ENCODE data around the gene CD151. TPM values are rescaled to one million over a fixed set of nuclear protein-coding genes. Genes with fewer than 3 reads are reported as not detected.

The CD151 gene
- total and polyA plus RNA-seq, 5 experiments from 2014 or later = 9.4 to 24.3 (median 11.2) TPM

DNA sequence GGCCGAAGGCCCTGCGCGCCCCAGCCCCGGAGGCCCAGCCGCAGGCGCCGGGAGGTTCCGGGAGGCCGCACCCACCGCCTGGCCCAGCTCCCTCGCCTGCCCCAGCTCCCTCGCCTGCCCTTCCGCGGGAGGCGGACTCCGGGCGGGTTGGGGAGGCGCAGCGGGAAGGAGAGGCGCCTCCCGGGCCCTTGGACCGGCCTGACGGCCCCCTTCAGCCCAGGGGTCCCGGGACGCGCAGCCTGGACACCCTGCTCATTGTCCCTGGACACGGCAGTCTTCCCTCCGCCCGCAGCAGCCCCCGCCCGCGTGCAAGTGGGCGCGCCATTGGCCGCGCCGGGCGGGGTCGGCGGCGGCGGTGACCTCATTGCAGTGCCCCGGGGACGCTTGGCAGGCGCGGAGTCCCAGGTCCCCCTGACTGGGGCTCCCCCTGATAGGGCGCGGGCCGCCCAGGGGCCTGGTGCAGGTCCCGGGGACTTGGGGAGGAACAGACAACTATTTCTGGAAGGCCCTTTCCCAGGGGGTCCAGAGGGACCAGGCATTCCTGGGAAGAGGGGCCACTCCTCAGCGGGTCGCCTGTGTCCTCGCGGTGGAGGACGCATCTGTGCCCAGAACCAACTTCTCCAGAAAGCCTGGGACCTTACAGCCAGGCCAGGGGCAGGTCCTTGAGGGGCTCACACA, 501 bp downstream of the CD151 start:
- no peaks in the 10 kb centered on the region for H3K9me3 Mint-ChIP-seq
- peaks cover 0 to 19% (median 6%) of the 10 kb centered on the region in 5 donors for H3K27me3 Mint-ChIP-seq
- DNase-seq = peak in 1 of 10 donors; percentile 43
- H3K4me1 Mint-ChIP-seq = peaks cover 5 to 41% (median 34%) of the 10 kb centered on the region in 4 donors
- POLR2A ChIA-PET = interaction anchor here (0.6 to 12.0 kb wide), 7 partner anchors 9 to 254 kb away, joined by 3 to 127 read pairs (median 5); partner anchors contain the start of genes CEND1, PNPLA2, POLR2L and TSPAN4
- no peak overlapping the region for H3K27ac Mint-ChIP-seq
- H3K36me3 Mint-ChIP-seq = no peaks in the 10 kb centered on the region
- peak overlapping the region; percentile 29 to 76 (median 64) for H3K4me3 Mint-ChIP-seq
- ATAC-seq = peak; percentile 40 to 50

DNA sequence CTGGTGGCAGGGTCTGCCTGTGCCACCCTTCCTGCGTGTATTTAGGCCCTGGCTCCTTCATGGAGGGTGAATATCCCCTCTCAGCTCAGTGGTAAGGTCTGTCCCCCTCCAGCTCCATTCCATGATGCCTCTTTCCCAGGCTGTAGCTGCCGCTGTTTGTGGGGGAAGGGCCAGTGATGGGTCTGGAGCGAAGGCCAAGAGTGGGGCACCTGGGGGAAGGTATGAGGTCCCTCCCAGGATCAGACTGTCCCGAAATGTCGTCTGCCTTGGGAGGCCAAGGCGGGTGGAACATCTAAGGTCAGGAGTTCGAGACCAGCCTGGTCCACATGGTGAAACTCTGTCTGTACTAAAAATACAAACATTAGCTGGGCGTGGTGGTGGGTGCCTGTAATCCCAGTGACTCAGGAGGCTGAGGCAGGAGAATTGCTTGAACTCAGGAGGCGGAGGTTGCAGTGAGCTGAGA, 1.1 kb downstream of the CD151 start:
- H3K27ac Mint-ChIP-seq = peak overlapping the region in 2 of 10 donors; percentile 21 to 25
- peaks cover 5 to 35% (median 30%) of the 10 kb centered on the region in 4 donors for H3K4me1 Mint-ChIP-seq
- no peak for ATAC-seq
- peaks cover 0 to 12% (median 5%) of the 10 kb centered on the region in 5 donors for H3K27me3 Mint-ChIP-seq
- peak overlapping the region; percentile 56 to 76 (median 70) for H3K4me3 Mint-ChIP-seq
- peaks cover 0 to 1% (median 0%) of the 10 kb centered on the region in 3 donors for H3K36me3 Mint-ChIP-seq
- POLR2A ChIA-PET = interaction anchor here (0.8 to 12.0 kb wide), 6 partner anchors 9 to 29 kb away, joined by 3 to 127 read pairs (median 5); partner anchors contain the start of genes PNPLA2, POLR2L and TSPAN4
- DNase-seq = no peak
- no peaks in the 10 kb centered on the region for H3K9me3 Mint-ChIP-seq

DNA sequence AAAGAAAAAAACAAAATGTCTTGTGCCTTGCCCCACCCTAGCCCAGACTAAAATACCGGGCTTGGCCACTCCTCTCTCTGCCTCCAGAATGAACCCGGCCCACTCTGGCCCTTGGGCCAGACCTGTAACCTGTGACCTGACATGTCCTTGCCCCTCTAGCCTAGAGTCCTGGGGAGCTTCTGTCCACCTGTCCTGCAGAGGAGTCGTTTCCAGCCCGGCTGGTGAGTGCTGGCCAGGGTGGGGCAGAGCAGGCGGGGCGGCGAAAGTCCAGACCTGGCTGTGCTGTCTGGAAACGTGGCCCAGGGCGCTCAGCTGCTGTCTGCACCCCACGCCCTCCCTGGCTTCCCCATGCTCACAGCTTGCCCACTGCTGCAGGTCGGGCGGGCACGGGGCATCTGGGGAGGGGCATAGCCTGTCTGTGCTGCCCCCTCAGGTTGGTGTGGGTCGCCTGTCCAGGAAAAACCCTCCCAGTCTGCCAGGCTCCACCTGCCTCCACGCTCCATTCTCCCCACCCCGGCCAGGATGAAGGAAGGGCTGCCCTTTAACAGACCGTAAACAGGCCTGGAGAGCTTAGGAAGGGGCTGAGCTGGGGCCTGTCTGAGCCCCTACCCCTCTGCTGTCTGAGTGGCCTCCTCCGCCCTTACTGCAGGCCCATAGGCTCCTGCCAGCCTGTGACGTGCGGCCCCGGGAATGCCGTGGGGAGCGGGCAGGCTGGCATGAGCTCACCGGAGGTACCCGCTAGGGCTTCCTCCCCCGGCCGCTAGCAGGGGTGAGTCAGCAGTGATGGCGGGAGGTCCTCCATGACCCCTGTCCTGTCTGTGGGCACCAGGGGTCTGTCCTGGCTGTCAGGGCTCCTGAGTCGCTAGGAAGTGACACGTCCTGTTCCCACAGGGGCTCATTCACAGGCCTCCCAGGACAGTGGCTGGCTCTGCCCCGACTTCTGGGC, 1.9 kb downstream of the CD151 start:
- Mint-ChIP-seq H3K27me3 (peaks cover 0 to 5% (median 0%) of the 10 kb centered on the region in 5 donors), H3K4me1 (peaks cover 2 to 27% (median 25%) of the 10 kb centered on the region in 4 donors), H3K36me3 (peaks cover 0 to 4% (median 0%) of the 10 kb centered on the region in 3 donors), H3K9me3 (no peaks in the 10 kb centered on the region), H3K4me3 (peak overlapping the region; percentile 25 to 76 (median 70)), H3K27ac (peak overlapping the region in 1 of 10 donors; percentile 25)
- POLR2A ChIA-PET = interaction anchor here (0.5 to 12.0 kb wide), 9 partner anchors 8 to 56 kb away, joined by 3 to 127 read pairs (median 5); partner anchors contain the start of genes PNPLA2, POLR2L and TSPAN4
- ATAC-seq (no peak), DNase-seq (no peak)

DNA sequence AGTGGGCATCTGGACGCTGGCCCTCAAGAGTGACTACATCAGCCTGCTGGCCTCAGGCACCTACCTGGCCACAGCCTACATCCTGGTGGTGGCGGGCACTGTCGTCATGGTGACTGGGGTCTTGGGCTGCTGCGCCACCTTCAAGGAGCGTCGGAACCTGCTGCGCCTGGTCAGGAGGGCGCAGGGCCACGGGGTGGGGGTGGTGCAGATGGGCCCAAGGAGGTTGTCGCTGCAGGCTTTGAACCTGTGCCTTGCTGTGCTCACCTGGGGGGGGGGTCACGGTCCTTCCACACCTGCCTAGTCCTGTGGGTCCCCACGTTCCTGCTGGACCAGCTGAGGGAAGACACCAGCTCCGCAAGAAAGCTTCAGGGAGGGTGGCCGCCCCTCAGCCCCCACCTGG, 3.5 kb downstream of the CD151 start:
- Mint-ChIP-seq H3K4me3 (no peak overlapping the region), H3K27me3 (no peaks in the 10 kb centered on the region), H3K27ac (no peak overlapping the region), H3K4me1 (peaks cover 7 to 36% (median 26%) of the 10 kb centered on the region in 4 donors), H3K9me3 (no peaks in the 10 kb centered on the region), H3K36me3 (peaks cover 0 to 9% (median 0%) of the 10 kb centered on the region in 3 donors)
- POLR2A ChIA-PET = interaction anchor here (1.2 to 12.0 kb wide), 2 partner anchors 9 to 16 kb away, joined by 4 to 127 read pairs; partner anchors contain the start of gene PNPLA2
- no peak for DNase-seq
- ATAC-seq = no peak

DNA sequence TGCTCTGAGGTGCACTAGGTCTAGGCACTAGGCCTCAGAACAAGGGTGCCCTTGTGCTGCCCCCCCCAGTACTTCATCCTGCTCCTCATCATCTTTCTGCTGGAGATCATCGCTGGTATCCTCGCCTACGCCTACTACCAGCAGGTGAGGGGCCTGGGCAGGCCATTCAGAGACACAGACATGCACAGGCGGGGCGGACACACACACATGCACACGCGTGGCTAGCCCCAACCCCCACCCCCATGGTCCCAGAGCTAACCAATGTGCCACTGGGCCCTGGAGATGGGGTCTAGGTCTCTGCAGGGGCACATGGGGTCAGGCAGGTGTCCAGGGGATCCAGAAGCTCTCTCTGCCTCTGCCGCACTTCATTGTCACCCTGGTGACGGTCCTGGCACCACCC, 3.9 kb downstream of the CD151 start:
- POLR2A ChIA-PET = interaction anchor here (1.2 to 12.0 kb wide), 3 partner anchors 8 to 16 kb away, joined by 4 to 127 read pairs (median 5); partner anchors contain the start of gene PNPLA2

DNA sequence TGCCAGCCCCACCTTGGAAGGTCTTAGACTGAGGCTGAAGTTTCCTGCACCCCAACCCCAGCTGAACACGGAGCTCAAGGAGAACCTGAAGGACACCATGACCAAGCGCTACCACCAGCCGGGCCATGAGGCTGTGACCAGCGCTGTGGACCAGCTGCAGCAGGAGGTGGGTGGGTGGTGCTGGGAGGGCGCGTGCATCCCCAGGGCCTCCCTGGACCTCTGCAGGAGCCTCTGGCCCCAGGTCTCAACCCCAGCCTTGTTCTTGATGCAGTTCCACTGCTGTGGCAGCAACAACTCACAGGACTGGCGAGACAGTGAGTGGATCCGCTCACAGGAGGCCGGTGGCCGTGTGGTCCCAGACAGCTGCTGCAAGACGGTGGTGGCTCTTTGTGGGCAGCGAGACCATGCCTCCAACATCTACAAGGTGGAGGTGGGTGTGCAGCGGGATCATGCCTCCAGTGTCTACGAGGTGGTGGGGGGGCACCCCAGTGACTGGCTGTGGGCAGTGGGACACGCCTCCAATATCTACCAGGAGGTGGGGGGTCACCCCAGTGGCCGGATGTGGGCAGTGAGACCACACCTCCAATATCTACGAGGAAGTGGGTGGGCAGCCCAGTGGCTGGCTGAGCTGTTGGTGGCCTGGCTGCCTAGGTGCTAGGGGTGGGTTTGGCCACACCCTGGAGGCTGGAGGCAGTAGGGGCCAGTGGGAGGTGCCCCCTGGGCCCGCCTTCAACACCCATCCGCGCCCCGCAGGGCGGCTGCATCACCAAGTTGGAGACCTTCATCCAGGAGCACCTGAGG, 4.6 kb downstream of the CD151 start:
- DNase-seq = no peak
- Mint-ChIP-seq H3K9me3 (no peaks in the 10 kb centered on the region), H3K27ac (no peak overlapping the region), H3K27me3 (no peaks in the 10 kb centered on the region), H3K4me1 (peaks cover 7 to 38% (median 21%) of the 10 kb centered on the region in 4 donors), H3K36me3 (peaks cover 0 to 9% (median 0%) of the 10 kb centered on the region in 3 donors), H3K4me3 (no peak overlapping the region)
- POLR2A ChIA-PET = interaction anchor here (1.0 to 12.0 kb wide), 4 partner anchors 7 to 17 kb away, joined by 4 to 127 read pairs (median 4); partner anchors contain the start of gene PNPLA2
- ATAC-seq = no peak

More for the DNA sequence above, 3.9 kb downstream of the CD151 start:
- H3K27me3 Mint-ChIP-seq = no peaks in the 10 kb centered on the region
- H3K27ac Mint-ChIP-seq = no peak overlapping the region
- DNase-seq (no peak), ATAC-seq (no peak)
- no peak overlapping the region for H3K4me3 Mint-ChIP-seq
- peaks cover 7 to 36% (median 25%) of the 10 kb centered on the region in 4 donors for H3K4me1 Mint-ChIP-seq
- H3K9me3 Mint-ChIP-seq = no peaks in the 10 kb centered on the region
- peaks cover 0 to 9% (median 0%) of the 10 kb centered on the region in 3 donors for H3K36me3 Mint-ChIP-seq

DNA sequence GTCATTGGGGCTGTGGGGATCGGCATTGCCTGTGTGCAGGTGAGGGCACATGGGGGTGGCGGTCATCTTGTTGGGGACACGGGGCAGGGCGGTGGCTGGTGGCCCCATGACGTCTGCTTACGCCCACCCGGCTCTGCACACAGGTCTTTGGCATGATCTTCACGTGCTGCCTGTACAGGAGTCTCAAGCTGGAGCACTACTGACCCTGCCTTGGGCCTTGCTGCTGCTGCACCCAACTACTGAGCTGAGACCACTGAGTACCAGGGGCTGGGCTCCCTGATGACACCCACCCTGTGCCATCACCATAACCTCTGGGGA, 5.2 kb downstream of the CD151 start:
- Mint-ChIP-seq H3K9me3 (no peaks in the 10 kb centered on the region), H3K4me3 (peak overlapping the region in 1 of 10 donors; percentile 38), H3K27me3 (no peaks in the 10 kb centered on the region), H3K27ac (no peak overlapping the region), H3K36me3 (peaks cover 0 to 9% (median 0%) of the 10 kb centered on the region in 3 donors), H3K4me1 (peaks cover 7 to 38% (median 20%) of the 10 kb centered on the region in 4 donors)
- DNase-seq (no peak), ATAC-seq (no peak)
- POLR2A ChIA-PET = interaction anchor here (0.6 to 12.0 kb wide), 4 partner anchors 10 to 19 kb away, joined by 4 to 127 read pairs (median 4); partner anchors contain the start of gene PNPLA2

DNA sequence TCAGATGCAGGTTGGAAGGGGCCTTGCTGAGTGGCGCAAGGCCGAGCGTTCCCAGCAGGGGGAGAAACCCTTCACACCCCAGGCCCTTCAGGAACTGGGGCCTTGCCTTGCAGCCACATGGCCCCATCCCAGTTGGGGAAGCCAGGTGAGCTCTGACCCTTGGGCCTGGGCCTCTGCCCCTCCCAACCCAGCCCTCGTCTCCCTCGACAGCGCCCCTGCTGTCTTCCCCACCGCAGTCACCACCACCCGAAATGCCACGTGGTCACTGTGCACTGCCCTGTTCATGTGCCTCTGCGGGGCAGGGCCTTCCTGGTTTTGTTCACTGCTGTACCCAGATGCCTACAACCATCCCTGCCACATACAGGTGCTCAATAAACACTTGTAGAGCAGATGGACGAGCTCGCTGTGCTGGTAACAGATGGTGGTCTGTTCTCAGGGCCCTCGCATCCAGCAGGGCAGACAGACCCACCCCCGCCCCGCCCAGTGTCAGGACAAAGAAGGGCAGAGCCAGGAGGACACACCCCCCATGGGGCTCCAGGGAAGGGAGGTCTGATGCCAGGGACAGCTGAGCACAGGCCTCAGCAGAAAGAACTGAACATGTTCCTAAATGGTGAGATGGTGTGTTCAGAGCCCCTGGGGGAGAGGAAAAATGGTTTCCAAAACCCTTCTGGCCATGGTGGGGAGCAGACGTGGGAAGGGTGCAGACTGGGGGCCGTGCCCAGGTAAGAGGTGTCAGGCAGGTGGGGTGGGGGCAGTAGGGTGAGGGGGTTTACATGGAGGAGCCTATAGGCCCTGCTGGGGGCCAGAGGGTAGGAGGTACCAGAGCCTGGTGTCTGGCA, 5.9 kb downstream of the CD151 start:
- no peak for DNase-seq
- ATAC-seq = no peak
- peak overlapping the region in 1 of 10 donors; percentile 14 for H3K4me3 Mint-ChIP-seq
- H3K9me3 Mint-ChIP-seq = no peaks in the 10 kb centered on the region
- POLR2A ChIA-PET = interaction anchor here (0.6 to 12.0 kb wide), 3 partner anchors 9 to 18 kb away, joined by 4 to 127 read pairs (median 4); partner anchors contain the start of gene PNPLA2
- no peaks in the 10 kb centered on the region for H3K27me3 Mint-ChIP-seq
- H3K4me1 Mint-ChIP-seq = peaks cover 9 to 41% (median 24%) of the 10 kb centered on the region in 4 donors
- peak overlapping the region in 4 of 10 donors; percentile 31 to 54 (median 42) for H3K27ac Mint-ChIP-seq
- peaks cover 0 to 9% (median 0%) of the 10 kb centered on the region in 3 donors for H3K36me3 Mint-ChIP-seq

DNA sequence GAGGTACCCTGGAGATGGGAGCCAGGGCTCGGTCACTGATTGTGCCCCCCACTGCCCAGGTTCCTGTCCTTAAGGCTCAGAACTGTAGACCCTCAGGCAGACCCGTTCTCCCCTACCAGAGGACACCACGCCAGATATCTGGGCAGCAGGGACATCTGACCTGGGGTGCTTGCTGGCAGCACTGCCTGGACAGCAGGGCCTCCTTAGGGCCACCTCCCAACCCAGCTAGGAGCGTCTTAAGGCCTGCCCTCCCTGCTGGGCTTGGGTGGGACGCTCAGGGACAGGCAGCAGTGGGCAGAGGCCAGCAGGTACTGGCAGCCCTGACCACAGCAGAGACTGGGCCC, 6.5 kb downstream of the CD151 start:
- Mint-ChIP-seq H3K4me3 (no peak overlapping the region), H3K27me3 (no peaks in the 10 kb centered on the region), H3K36me3 (peaks cover 0 to 9% (median 0%) of the 10 kb centered on the region in 3 donors), H3K9me3 (no peaks in the 10 kb centered on the region), H3K27ac (peak overlapping the region in 1 of 10 donors; percentile 4), H3K4me1 (peaks cover 8 to 41% (median 27%) of the 10 kb centered on the region in 4 donors)
- no peak for ATAC-seq
- POLR2A ChIA-PET = interaction anchor here (6.1 to 12.0 kb wide), 3 partner anchors 9 to 19 kb away, joined by 51 to 127 read pairs (median 92); partner anchors contain the start of genes CD151, CRACR2B and PNPLA2
- DNase-seq = no peak

DNA sequence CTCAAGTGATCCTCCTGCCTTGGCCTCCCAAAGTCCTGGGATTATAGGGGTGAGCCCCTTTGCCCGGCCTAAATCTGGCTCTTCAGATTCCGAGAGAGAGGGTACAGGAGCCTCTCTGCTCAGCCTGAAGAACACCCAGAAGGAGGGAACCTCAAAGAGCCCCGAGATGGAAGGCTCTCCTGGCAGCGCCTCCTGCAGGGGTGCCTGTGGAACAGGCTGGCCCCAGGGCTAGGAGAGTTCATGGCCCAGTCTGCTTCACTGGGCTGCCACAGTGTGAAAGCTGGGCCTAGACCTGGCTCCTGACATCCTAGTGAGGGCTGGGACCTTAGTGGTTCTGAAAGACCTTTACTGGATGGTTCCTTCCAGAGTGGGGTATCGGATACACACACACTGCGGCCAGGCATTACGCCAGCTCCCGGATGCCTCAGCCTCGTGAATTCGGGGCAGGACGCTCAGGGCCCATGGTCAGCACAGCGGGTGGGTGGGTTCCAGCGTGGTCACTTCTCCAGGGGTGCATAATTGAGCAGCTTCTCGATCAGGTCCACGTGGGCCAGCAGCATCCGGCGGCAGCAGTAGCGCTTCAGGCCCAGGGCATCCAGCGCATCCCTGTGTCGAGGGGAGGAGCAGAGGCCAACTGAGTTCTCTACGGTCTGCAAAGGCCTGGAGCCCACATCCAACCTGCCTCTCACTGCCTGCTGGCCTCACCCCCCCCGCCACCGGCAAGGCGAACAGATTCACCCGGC, 7.3 kb downstream of the CD151 start:
- Mint-ChIP-seq H3K9me3 (no peaks in the 10 kb centered on the region), H3K27me3 (no peaks in the 10 kb centered on the region), H3K4me3 (peak overlapping the region in 9 of 10 donors; percentile 48 to 91 (median 80)), H3K36me3 (peaks cover 0 to 9% (median 0%) of the 10 kb centered on the region in 3 donors), H3K4me1 (peaks cover 11 to 41% (median 30%) of the 10 kb centered on the region in 4 donors), H3K27ac (peak overlapping the region in 2 of 10 donors; percentile 38 to 46)
- ATAC-seq (no peak), DNase-seq (no peak)
- POLR2A ChIA-PET = interaction anchor here (1.2 to 6.2 kb wide), 6 partner anchors 10 to 42 kb away, joined by 3 to 92 read pairs (median 7); partner anchors contain the start of genes CD151, CRACR2B and PNPLA2

All from naive thymus-derived CD8-positive, alpha-beta T cell (primary cell).